GM06990 (cell line): ENCODE measurements around the gene CPNE4.

Experiments
- DNase-seq: peaks from one replicate; pipeline ENCODE4 v3.0.0-alpha.2; 2011; ENCODE audit not compliant: insufficient read length; ENCODE audit errors: extremely low read depth
- H3K27me3 ChIP-seq: replicated peaks from 2 replicates; pipeline ENCODE4 v1.6.0; 2011; ENCODE audit warnings: low read length; ENCODE audit not compliant: control insufficient read depth, insufficient read depth
- H3K36me3 ChIP-seq: 2 replicates; pipeline ENCODE4 v1.5.1; 2011; ENCODE audit warnings: low read length; ENCODE audit not compliant: control insufficient read depth, insufficient read depth
- H3K4me3 ChIP-seq: replicated peaks from 2 replicates; pipeline ENCODE4 v1.5.1; 2011; ENCODE audit warnings: low read depth, mild to moderate bottlenecking, control low read depth, low read length
- TF ChIP-seq, protein P1 (sequence below): IDR thresholded peaks from 2 replicates; pipeline ENCODE4 v1.5.1; 2011; ENCODE audit warnings: low read length, control low read depth, mild to moderate bottlenecking, inconsistent platforms; ENCODE audit not compliant: insufficient read depth, poor library complexity, severe bottlenecking

The CPNE4 gene

DNA sequence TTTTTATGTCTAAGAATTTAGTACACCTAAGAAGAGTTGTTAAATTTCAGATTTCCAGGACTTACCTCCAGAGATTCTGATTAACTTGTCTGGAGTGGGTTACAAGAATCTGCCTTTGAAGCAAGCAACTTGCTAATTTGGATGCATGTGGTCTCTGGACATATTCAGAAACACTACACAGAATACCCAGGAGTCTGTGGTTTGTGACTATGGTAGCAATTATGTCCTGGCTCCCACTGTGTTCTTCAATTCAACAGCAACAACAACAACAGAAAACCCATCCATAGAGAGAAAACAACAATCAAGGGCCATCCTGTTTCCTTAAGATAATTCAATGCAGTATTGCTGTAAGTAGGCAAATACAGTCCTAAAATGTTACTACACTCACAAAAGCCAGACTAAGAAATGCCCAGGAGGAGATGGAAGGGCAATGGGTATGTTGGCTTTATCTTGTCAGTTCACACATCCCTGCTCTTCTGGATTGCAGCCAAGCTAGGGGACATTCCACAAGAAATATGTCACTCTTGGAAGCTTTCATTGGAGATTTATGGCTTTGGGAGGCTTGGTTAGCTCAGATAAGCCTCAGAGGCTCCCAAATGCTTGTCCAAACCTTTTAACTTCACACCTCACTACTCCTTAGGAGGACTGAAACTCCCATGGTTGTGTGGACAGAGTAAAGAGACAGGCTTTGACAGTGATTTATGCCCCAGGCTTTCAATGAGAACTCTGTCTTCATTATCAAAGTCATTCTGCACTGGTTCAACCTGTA is 432.6 kb downstream of the CPNE4 start:
- Histone ChIP-seq H3K36me3 (no peaks in the 10 kb centered on the region), H3K27me3 (no peaks in the 10 kb centered on the region), H3K4me3 (no peak overlapping the region)
- TF ChIP-seq, protein P1, sequence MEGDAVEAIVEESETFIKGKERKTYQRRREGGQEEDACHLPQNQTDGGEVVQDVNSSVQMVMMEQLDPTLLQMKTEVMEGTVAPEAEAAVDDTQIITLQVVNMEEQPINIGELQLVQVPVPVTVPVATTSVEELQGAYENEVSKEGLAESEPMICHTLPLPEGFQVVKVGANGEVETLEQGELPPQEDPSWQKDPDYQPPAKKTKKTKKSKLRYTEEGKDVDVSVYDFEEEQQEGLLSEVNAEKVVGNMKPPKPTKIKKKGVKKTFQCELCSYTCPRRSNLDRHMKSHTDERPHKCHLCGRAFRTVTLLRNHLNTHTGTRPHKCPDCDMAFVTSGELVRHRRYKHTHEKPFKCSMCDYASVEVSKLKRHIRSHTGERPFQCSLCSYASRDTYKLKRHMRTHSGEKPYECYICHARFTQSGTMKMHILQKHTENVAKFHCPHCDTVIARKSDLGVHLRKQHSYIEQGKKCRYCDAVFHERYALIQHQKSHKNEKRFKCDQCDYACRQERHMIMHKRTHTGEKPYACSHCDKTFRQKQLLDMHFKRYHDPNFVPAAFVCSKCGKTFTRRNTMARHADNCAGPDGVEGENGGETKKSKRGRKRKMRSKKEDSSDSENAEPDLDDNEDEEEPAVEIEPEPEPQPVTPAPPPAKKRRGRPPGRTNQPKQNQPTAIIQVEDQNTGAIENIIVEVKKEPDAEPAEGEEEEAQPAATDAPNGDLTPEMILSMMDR, result no peak
- DNase-seq, result no peak

DNA sequence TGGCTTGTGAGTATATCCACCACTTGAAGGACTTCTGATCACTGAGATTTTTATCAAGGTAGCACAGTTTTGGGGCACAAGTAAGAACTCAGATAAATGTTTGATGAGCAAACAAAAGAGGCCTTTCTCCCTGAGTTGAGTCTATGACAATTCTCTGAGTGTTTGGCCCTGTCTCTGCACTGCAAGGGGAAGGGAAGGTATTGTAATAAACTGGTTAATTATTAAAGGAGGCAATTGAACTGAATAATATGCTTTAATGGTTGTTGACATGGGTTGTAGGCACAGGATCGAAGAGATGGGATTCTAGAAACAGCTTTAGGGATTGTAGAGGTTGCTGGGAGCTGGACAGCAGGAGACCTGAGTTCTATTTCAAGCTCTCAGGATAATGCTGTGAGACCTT is 437.0 kb downstream of the CPNE4 start:
- Histone ChIP-seq H3K36me3 (no peaks in the 10 kb centered on the region), H3K27me3 (no peaks in the 10 kb centered on the region), H3K4me3 (no peak overlapping the region)
- DNase-seq, result no peak
- TF ChIP-seq, protein P1, result no peak

DNA sequence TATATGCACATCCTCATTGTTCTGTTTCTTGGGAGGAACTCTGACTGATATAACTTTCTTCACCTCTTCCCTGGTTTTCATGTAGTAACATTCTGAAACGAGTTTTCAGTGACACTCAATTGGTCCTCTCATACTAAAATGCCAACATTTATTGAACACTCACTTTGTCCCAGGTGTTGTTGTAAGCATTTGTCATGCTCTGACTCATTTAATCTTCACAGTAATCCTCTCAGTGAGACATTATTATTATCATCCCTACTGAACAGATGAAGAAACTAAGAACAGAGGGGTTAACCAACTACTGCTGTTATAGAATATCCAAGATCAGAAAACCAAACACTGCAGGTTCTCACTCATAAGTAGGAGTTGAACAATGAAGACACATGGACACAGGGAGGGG is 437.9 kb downstream of the CPNE4 start:
- TF ChIP-seq, protein P1, result no peak
- no peak for DNase-seq
- no peak overlapping the region for H3K4me3 ChIP-seq
- H3K27me3 ChIP-seq, result no peaks in the 10 kb centered on the region
- H3K36me3 ChIP-seq, result no peaks in the 10 kb centered on the region

DNA sequence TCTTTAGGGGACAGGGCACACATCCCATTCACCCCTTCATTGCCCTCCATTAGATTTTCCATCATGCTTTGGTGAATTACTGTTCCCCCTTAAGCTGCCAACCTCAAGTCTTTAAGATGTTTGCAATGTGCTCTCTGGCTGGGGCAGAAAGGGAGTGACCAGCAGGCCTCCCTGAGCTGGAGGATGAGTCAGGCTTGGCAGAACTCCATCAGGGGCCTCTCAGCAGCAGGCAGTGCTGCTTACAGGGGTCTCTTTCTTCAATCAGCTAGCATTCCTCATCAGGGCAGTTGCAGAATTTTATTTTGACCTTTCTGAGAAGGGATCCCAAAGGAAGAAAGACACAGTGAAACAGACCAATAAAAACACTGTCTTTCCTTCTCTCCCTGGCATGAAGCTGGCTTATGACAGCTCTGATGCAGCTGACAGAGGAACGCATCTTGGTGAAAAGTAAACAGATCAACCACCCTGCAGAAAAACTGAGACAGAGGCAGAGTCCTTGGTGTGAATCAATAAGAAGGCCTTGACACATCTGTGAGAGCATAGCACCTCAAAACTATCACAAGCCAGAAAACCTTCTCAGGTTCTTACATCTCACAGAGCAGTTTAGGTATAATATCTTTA is 443.3 kb downstream of the CPNE4 start:
- no peak overlapping the region for H3K4me3 ChIP-seq
- DNase-seq, result no peak
- H3K27me3 ChIP-seq, result no peaks in the 10 kb centered on the region
- H3K36me3 ChIP-seq, result no peaks in the 10 kb centered on the region
- TF ChIP-seq, protein P1, result no peak

DNA sequence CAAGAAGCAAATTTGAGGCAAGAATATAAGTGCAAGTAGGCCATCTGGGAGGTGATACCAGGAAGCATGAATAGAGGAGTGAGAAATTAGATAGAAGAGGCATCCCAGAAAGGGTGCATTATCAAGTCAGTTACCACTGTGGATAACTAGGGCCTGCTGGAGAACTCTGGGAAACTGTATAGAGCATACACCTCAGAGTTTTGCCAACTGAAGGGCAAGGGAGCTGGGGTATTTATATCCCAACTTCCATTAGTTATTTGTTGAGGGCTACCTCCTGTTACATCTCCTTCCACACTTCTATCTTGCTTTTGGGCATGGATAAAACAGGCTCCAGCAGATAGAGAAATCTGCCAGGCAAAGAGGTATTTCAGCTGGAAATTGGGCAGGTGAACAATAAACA is 448.5 kb downstream of the CPNE4 start:
- Histone ChIP-seq H3K27me3 (no peaks in the 10 kb centered on the region), H3K4me3 (no peak overlapping the region), H3K36me3 (no peaks in the 10 kb centered on the region)
- TF ChIP-seq, protein P1, result no peak
- DNase-seq, result no peak
